Bronchial epithelial cell (primary cell): ENCODE measurements around the gene FAM131C. TPM values are rescaled to one million over a fixed set of nuclear protein-coding genes. Genes with fewer than 3 reads are reported as not detected.

ENCODE experiments used
- DNase-seq: peaks from one replicate; pipeline ENCODE4 v3.0.0-alpha.2; 2010; ENCODE audit warnings: low read depth
- FAIRE-seq: peaks from 2 replicates; lab custom pipeline; 2011; peaks lifted over from hg19 to GRCh38; lab: Jason Lieb, UNC
- H3K27me3 ChIP-seq: 2 replicates; pipeline ENCODE4 v1.5.1; 2011; ENCODE audit warnings: low read length; ENCODE audit not compliant: control insufficient read depth, insufficient read depth
- H3K36me3 ChIP-seq: 2 replicates; pipeline ENCODE4 v1.5.1; 2011; ENCODE audit warnings: low read length; ENCODE audit not compliant: control insufficient read depth, insufficient read depth
- H3K4me3 ChIP-seq: 2 replicates; pipeline ENCODE4 v1.5.1; 2011; ENCODE audit warnings: mild to moderate bottlenecking, low read depth, low read length, control low read depth
- total RNA-seq: library from RNA; depleted of rRNA; stranded (reverse); fragments of >200 nt; gene quantifications from 2 replicates; pipeline ENCODE4 v1.2.1, GENCODE V29; 2014
- TF ChIP-seq, protein P1 (sequence below): IDR thresholded peaks from 2 replicates; pipeline ENCODE4 v1.5.1; 2011; ENCODE audit warnings: mild to moderate bottlenecking, moderate library complexity, low read length, control low read depth, inconsistent platforms; ENCODE audit not compliant: insufficient read depth, severe bottlenecking

FAM131C gene
- total RNA-seq, 1 donor from 2014 or later: 0.53 TPM

DNA sequence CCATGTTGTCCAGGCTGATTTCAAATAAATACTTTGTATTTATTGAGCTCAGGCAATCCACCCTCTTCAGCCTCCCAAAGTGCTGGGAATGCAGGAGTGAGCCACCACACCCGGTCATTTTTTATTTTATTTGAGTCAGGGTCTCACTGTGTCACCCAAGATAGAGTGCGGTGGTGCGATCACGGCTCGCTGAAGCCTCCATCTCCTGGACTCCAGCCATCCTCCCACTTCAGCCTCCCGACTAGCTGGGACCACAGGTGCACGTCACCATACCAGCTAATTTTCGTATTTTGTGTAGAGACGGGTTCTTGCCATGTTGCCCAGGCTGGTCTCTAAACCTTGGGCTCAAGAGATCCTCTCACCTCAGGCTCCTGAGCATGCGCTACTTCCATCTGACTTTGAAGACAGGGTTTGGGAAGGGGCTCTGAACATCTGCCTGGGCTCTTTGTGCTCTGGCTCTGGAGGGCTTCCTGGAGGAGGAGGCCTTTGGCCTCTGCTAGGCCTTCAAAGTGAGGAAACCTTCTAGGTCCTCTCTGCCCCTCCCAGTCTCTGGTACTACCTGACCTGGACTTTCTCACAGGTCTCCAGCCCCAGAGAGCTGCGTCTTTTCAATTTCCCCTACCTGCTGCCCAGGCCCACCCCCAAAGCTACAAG lies 61.4 kb downstream of the FAM131C start:
- no peak overlapping the region for H3K4me3 ChIP-seq

DNA sequence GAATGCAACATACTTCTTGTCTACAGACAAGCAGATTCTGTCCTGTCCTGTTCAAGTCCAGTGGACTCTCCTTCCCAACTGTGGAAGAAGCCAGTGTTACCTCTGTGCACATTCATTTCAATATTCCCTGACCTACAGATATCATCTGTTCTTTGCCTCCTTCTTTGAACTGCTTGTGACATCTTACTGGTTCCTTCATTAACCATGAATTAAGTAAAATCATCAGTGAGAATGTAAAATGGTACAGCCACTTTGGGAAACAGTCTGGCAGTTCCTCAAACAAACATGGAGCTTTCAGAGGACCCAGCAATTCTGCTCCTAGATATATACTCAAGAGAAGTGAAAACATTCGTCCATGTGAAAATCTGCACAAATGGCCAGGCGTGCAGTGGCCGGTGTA lies 62.6 kb downstream of the FAM131C start:
- TF ChIP-seq, protein P1, sequence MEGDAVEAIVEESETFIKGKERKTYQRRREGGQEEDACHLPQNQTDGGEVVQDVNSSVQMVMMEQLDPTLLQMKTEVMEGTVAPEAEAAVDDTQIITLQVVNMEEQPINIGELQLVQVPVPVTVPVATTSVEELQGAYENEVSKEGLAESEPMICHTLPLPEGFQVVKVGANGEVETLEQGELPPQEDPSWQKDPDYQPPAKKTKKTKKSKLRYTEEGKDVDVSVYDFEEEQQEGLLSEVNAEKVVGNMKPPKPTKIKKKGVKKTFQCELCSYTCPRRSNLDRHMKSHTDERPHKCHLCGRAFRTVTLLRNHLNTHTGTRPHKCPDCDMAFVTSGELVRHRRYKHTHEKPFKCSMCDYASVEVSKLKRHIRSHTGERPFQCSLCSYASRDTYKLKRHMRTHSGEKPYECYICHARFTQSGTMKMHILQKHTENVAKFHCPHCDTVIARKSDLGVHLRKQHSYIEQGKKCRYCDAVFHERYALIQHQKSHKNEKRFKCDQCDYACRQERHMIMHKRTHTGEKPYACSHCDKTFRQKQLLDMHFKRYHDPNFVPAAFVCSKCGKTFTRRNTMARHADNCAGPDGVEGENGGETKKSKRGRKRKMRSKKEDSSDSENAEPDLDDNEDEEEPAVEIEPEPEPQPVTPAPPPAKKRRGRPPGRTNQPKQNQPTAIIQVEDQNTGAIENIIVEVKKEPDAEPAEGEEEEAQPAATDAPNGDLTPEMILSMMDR: no peak
- FAIRE-seq: no peak

More for the DNA sequence above, 61.4 kb downstream of the FAM131C start:
- TF ChIP-seq, protein P1: no peak
- no peaks in the 10 kb centered on the region for H3K27me3 ChIP-seq
- DNase-seq (no peak), FAIRE-seq (no peak)
- no peaks in the 10 kb centered on the region for H3K36me3 ChIP-seq

DNA sequence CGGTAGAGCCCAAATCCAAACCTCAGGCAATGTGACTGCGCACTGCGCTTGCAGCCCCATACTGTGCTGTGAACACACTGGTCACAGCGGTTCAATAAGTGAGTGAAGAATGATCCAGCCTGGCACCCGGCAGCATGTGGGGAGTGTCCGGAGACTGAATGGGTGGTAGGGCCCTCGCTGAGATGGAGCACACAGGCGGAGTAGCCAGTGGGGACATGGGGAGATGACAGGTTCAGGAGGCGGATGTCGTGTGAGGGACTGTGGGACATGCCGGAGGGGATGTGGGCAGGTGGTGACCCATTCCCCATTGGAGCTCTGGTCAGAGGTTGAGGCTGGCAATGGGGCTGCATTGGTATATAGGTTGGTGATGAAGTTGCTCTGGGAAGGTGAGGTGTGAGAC lies 63.8 kb downstream of the FAM131C start:
- no peaks in the 10 kb centered on the region for H3K36me3 ChIP-seq
- no peak overlapping the region for H3K4me3 ChIP-seq
- FAIRE-seq (no peak), DNase-seq (no peak)
- no peaks in the 10 kb centered on the region for H3K27me3 ChIP-seq
- TF ChIP-seq, protein P1: no peak

More for the DNA sequence above, 62.6 kb downstream of the FAM131C start:
- Histone ChIP-seq H3K36me3 (no peaks in the 10 kb centered on the region), H3K27me3 (no peaks in the 10 kb centered on the region), H3K4me3 (no peak overlapping the region)
- no peak for DNase-seq

DNA sequence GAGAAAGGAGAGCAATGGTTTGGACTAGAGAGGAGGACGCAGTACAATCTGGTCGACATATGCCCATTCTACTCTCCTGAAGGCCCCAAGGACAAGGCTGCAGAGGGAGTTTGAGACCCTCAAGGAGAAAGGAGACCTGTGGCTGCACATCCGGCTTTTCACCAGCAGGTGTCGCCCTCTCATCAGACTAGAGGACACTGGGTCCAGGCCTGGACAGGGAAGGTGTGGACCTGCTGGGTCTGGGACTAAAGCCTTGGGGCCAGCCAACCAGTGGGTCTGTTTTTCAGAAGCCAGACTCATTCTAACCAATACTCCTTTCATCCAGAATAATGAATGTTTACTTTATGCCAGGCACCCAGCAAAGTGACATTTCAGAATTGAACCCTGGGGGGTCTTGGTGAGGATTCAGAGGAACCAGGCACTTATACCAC lies 64.4 kb downstream of the FAM131C start:
- FAIRE-seq (no peak), DNase-seq (peak; percentile 54)
- TF ChIP-seq, protein P1: peak; percentile 96
- Histone ChIP-seq H3K27me3 (no peaks in the 10 kb centered on the region), H3K36me3 (no peaks in the 10 kb centered on the region), H3K4me3 (no peak overlapping the region)

Other genes starting within 250 kb of the FAM131C start
- 18.3 and 19.2 TPM in 2 replicates for gene SPEN, start 225.9 kb downstream of the FAM131C start, total RNA-seq
- 33.7 and 34.3 TPM in 2 replicates for gene ZBTB17, start 97.5 kb downstream of the FAM131C start, total RNA-seq
- not detected in 2 replicates for gene SRARP, start 69.4 kb downstream of the FAM131C start, total RNA-seq
- gene HSPB7, start 55.6 kb downstream of the FAM131C start, total RNA-seq: under 0.01 TPM in 1 of 2 replicates, not detected in the other
- gene CLCNKA, start 51.6 kb downstream of the FAM131C start, total RNA-seq: not detected in 2 replicates
- under 0.01 and 0.26 TPM in 2 replicates for gene CLCNKB, start 29.9 kb downstream of the FAM131C start, total RNA-seq
- 117 and 144 TPM in 2 replicates for gene EPHA2, start 82.4 kb upstream of the FAM131C start, total RNA-seq
- 3.2 and 6.1 TPM in 2 replicates for gene ARHGEF19, start 139.0 kb upstream of the FAM131C start, total RNA-seq
- gene CPLANE2, start 163.5 kb upstream of the FAM131C start, total RNA-seq: 5.8 and 14.5 TPM in 2 replicates